Inflammatory macrophage treated with lipopolysaccharide for 1 hour (primary cell): Measurements from ENCODE around the gene TPPP3.
A peak's percentile ranks its signal among the peaks of the same experiment; 100 is the strongest.

Experiments
- DNase-seq, 2 donors: peaks; one replicate each; pipeline ENCODE4 v3.0.0-alpha.2; 2020 to 2022

TPPP3 gene

DNA sequence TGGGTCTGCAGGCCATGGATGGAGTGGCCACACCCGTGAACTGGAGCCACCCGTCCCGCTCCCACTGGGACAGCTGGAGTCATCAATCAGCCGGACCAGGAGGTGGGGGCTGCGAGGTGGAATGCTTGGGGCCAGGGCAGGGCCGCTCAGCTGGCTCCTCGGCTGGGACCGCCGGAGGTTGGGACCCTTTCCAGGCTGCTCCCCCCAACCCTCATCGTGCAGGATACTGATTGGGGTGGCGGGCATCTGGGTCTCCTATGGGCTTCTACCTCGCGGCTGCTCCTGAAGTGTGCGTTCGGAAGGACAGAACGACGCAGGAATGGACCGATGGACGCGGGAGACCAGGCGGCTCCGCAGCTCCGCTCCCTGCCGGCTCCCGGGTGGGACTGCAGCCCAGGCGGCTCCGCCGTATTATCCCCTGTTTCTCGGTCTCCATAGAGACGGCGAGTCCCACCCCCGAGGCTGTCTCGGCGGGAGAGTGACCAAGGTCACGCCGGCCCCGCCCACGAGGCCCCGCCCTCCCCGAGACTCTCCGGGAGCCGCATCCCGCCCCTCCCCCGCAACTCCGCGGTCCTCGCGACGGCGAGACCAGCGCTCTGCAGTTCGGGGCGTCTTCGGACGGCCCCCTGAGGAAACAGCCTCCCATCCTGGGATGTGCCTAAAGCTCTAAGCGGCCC lies at the start of gene TPPP3:
TSS of gene TPPP3 (minus strand) at position 388 of the 677 bp plus-strand sequence. CDS start 2,387 bp downstream, outside the sequence.
- DNase-seq, result peak; percentile 37 to 48

DNA sequence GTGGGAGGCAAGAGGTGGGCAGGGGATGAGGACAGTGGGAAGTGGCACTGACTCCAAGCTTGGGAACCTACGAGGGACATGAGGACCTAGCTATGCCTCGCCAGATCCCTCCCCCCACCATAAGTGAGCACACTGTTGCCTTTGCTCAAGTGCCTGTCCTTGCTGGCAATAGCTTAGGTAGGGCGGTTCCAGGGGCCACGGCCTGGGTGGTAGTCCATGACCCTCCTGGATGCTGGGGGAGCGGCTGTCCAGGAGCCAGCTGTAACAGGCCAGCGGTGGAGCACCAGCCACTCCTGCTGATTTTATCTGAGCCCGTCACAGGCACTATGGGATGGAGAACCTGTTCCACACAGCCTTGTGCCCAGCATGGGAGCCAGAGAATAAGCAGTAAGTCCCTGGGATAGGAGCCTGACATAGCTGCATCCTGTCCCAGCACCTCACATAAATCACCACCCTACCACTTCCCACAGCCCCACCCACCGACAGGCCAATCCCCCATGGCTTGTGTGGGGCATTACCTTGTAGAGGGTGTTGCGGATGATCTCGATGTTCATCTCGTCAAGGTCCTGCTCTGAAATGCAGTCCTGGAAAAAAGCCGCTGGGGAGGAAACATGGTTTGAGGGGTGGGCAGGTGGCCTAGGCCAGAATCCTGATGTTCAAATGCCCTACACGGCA lies 49.4 kb upstream of the TPPP3 start:
- no peak for DNase-seq

DNA sequence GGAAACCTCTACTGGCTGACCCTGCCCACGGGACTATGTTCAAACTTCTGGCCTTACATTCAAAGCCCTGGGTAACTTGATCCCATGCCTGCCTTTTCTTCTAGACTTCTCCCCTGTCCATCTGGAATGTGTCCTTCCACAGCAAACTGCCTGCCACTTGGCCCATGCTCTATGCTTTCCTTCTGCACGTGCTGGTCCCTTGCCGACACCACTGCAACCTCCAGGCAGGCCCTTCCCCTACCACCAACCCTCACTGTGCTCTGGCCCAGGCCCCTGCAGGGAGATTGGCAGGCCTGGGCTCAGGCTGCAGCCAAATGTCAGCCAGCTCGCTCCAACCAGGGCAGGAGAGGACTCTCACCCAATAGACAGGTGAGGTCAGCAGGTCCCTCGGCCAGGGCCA lies 48.6 kb upstream of the TPPP3 start:
- DNase-seq, result no peak

DNA sequence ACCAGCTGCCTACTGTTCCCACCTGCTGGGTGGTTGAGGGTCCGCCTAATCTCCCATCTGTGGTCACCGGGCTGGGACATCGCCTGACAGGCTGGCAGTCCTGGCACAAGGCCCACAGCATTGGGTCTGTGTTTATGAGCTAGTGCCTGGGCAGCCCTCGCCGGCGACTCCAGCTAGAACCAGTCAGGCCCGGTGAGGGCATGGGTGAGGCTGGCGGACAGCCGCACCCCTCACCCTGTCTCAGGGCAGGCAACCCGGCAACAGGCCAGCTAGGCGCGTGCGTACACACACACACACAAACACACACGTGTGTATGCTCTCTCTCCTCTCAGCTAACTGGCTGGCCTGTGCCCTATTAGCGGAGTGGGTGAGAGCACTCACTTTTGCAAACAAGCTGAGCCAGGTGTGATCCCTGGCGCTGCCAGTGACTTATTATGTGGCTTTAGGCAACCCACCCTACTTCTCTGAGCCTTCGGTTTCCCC lies 48.0 kb upstream of the TPPP3 start:
- no peak for DNase-seq

DNA sequence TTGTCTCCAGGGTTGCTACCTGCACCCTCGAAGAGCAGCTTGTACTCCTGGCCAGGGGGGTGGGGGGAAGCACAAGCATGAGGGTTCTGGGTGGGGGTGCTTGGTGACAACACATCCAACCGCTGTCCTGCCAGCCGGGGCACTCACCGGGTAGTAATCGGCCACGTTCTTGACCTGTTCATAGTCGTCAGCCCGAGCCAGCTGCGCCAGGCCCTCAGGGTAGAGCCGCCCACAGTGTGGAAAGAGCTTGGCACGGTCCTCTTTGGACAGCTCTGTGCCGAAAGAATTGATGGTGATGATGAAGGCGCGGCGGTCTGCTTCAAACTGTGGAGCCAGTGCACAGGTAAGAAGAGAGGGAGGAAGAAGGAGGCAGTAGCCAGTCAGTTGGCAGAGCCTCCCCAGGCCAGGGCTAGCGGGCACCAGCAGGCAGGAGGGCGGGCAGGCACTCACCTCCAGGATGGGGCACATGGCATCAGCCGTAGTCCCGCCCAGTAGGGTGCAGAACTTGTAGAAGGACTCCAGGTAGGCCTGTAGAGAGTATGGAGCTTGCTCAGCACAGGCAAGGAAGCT lies 45.6 kb upstream of the TPPP3 start:
- DNase-seq, result no peak

DNA sequence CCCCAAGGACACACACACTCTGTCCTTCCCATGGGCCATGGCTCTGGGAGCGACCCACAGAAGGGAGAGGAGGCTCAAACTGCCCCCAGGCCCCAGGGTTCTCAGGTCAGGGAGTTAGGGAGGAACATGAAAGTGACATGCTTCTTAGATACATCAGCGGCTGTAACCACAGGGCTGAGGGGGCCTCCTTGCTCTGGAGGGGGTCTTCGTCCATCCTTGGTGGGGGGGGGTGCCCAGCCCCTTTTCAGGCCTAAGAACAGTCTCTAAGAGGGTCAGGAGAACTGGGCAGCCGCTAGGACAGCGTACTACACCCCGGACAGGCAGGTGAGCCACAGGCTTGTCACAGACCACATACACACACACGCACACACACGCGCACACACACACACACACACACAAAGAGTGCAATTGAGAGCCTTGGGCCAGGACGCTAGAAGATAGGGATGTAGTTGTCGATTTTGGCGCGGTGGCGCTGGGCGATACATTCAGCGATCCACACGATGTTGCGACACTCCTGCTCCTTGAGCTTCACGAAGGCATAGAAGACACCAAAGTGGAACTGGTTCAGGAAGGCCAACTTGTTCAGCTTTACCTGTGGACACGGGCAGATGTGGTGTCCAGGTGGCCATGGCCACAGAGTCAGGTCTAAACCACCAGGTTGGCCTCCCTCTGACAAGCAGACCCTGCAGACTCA lies 44.9 kb upstream of the TPPP3 start:
- DNase-seq, result no peak

DNA sequence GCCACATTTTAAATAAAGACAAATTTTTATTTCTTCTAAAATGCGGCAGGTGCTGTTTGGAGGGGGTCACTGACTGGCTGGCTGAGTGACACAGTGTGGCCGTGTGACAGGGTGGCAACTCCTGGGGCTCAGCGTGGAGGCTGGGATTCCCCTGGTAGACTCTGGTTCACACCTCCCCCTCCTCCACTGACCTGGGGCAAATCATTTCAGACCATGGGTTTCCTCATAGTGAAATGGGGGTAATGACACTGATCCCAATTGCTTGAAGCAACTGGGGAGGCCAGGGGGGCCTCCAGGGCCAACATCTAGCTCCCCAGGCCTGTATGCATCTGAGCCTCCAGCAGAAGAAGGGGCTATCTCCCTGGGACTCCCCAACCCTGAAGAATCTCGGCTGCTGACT lies 44.2 kb upstream of the TPPP3 start:
- DNase-seq, result no peak

DNA sequence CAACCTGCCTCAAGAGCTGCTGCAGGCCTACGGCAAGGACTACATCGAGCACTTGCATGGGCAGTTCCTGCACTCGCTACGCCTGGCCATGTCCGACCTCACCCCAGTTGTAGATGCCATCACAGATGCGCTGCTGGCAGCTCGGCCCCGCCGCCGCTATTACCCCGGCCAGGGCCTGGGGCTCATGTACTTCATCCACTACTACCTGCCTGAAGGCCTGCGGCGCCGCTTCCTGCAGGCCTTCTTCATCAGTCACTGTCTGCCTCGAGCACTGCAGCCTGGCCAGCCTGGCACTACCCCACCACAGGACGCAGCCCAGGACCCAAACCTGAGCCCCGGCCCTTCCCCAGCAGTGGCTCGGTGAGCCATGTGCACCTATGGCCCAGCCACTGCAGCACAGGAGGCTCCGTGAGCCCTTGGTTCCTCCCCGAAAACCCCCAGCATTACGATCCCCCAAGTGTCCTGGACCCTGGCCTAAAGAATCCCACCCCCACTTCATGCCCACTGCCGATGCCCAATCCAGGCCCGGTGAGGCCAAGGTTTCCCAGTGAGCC lies 43.4 kb upstream of the TPPP3 start:
- no peak for DNase-seq

DNA sequence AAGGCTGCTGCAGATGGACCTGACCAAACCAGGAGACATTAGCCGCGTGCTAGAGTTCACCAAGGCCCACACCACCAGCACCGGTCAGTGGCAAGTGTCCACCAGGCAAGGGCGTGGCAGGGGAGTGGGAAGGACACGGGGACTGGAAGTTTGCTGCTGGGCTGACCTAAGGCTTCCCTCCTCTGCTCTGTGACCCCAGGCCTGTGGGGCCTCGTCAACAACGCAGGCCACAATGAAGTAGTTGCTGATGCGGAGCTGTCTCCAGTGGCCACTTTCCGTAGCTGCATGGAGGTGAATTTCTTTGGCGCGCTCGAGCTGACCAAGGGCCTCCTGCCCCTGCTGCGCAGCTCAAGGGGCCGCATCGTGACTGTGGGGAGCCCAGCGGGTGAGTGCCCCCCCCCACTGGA lies 42.5 kb upstream of the TPPP3 start:
- no peak for DNase-seq

DNA sequence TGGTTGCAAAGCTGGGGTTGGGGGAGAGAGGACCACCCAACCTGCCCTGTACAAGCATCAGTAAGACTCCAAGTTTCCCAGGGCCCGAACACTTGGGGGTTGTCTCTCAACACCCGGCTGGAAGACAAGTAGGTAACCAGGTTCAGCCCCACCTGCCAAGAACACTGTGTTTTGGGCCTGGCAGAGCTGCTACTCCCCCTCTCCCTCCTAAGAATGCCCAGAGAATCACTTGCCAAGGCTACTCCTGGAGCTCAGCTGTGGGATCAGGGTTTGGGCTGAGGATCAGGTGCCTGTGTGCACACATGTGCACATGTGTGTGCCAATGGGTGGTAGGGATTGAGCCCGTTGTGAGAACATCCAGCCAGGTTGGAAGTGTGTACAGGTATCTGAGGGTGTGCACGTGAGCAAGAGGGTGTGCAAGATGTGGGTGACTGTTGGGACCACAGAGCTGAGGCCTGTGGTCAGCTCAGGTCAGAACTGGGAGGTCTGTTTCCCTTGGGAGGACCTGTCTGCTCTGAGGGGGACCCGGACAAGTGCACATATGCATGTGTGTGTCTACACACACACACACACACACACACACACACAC lies 39.9 kb upstream of the TPPP3 start:
- no peak for DNase-seq

DNA sequence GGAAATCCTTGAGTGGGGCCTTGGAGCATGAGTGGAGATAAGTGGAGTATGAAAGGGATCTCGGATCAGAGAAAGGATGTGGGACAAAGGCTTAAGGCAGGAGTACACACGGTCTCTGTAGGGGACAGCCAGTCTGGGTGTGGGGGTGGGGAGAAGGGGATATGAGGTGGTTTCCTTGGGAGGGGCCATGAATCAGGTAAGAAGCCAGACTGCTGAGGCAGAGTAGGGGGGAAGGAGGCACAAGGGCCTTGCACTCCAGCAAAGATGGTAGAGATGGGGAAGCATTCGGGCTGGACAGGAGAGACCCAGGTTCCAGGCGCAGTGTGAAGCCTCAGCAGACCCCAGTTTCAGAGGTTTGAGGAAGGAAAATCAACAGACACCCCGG lies 39.2 kb upstream of the TPPP3 start:
- no peak for DNase-seq

DNA sequence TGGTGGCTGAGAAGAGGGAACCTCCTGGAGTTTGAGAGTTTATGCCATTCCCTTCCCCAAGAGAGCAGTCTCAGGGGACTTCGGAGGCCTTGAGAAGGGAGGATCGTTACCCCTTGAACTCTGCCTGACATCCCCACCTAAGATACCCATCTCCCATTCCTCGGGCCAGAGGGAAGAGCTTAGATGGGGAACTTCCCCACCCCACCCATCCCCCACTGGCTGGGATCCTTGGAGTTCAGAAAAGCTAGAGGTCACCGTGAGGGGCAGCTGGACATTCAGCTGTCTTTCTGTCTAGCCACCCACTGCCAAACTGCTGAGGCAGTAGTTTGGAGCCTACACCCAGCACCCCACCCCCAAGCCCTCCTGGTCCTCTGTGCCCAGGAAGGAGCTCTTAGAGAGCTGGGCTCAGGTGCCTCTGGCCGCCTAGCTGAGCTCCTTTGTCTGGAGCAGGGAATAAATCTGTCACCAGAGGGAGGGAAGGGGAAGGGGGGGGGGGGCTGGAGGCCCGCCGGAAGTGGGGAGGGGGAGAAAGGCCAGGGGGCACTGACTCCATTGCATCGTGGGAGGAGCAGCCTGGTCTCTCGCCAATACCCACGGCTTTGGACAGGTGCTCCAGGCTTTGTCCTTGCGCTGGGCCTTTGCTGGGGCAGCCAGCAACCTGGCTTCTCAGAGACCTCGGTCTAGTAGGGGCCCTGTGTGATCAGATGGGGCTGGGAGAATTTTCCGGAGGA lies 38.6 kb upstream of the TPPP3 start:
- DNase-seq, result no peak

DNA sequence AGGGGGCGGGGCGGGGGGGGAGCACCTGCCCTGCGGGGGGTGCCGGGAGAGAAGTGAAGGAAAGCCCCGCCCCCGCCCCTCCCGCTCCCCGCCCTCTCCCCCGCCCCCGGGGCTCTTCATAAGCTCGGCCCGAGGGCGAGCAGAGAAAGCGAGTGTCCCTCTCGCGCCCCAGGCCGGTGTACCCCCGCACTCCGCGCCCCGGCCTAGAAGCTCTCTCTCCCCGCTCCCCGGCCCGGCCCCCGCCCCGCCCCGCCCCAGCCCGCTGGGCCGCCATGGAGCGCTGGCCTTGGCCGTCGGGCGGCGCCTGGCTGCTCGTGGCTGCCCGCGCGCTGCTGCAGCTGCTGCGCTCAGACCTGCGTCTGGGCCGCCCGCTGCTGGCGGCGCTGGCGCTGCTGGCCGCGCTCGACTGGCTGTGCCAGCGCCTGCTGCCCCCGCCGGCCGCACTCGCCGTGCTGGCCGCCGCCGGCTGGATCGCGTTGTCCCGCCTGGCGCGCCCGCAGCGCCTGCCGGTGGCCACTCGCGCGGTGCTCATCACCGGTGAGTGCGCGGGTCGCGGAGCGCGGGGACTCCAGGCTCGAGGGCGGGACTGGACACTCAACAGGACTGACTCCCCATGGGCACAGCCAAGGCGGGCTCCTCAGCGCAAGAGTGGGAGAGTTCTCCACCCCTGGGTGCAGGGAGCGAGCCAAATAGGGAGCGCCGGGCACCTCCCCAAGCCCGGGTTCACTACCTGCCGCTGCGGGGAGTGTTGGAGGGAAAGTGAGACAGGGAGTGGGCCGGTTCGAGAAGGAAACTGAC lies 37.9 kb upstream of the TPPP3 start, which contains the start of gene HSD11B2:
TSS of gene HSD11B2 (plus strand) at position 145 of the 798 bp plus-strand sequence. CDS start at position 273, 128 bp downstream.
- DNase-seq, result peak; percentile 38 to 43

DNA sequence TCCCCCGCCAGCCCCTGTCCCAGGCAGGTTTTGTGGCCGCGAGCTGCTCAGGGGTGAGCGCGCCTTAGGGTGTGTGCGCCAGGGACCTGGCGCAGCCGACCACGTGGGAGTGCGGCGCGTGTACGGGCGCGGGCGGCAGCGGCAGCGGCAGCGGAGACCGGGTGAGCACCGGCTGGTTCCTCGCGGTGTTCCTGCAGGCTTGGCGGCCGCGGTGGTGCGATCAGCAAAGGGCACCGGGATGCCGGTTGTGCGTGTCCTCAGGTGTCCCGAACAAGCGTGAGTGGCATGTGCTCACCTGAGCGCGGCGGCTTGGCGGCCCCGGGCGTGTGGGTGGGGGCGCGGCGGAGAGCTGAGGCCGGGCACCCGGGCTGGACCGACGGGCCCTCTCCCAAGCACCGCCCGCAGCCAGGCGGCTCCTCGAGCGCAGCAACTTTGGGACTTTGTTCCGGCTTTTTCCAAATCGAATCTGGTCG lies 37.2 kb upstream of the TPPP3 start:
- no peak for DNase-seq

DNA sequence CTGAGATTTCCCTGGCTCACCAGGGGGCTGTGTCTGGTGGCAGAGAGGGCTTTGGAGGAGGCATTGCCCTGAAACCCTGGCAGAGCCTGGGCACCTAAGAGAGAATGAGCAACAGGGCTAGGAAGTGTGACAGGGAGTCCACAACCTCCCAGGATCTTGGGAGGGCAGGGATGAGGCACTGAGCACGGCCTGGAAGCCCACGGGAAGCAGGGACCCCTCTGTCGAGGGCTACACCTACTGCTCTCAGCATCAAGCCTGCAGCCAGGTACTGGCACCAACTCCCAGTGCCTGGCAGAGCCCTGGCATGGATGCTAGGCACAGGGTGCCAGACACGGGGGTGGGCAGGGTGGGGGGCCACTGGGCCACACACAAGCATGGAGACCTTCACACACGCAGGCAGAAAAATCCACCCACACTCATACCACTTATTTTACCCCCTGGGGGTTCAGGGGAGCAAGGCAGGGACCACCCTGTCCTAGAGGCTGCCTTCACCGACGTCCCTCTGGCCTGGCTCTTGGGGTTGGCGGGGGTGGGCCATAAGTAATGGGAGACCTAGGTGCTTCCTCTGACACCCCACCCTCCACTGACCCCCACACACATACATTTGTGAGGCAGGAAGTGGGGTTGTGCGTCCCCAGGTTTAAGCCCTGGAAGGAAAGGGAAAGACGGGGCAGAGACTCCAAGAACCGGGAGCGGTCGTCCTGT lies 36.7 kb upstream of the TPPP3 start:
- DNase-seq, result no peak

DNA sequence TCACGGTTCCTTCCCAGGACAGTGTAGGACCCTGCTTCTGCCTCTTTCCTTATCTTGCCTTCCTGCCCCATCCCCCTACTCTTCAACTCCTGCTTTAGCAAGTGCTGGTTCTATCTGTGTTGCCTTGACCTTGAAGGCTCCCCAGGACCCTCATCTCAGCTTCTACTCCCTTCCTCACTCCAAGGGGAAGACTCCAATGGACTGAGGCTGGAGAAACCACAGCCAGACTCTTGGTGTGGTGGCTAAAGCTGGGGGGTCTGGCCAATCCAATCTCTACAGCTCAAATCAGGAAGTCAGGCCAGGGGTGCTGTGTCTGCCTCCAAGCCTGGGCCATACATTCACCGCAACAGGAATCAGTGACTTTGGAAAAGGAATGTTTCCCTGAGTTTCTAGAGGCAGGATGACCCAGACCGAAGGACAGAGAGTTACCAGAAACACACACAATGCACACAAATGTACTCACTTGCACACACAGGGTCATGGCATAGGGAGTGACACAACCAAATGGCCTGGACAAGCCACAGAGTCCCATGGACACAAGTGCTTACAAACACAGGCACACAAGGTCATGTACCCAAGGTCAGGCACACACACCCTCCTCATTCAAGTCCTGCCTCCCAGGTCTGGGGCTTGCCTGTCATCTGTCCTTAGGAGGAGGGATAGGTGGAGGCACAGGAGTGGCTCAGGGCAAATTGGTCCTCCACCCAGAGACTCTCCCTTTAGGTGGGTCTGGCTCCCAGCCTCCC lies 35.9 kb upstream of the TPPP3 start:
- DNase-seq, result no peak

DNA sequence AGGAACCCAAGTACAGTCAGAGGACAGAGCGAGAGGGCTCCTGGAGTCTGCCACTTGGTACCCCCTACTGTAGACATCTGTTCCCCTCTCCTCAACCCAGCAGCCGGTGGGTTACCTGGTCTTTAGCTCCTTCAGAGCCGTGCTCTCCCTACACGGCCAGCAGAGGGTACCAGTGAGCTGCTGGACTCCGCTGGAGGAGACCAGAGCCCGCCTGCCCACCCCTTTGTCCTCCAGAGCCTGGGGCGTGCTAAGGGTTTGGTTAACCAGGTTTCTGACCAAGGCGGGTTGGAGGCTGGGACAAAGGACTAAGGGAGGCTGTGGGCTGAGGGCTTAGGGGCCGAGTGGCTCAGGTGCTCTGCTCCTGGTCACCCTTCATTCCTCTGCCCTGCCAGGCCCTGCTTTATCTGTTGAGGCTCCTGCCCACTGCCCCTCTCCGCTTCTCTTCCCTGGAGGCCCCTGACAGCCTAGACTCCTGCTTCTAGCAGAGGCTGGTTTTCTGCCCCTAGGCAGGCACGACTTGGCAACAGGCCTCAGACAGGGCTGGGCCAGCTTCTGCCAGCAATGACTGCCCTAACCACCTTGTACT lies 34.9 kb upstream of the TPPP3 start:
- DNase-seq, result peak in 1 of 2 donors; percentile 51

DNA sequence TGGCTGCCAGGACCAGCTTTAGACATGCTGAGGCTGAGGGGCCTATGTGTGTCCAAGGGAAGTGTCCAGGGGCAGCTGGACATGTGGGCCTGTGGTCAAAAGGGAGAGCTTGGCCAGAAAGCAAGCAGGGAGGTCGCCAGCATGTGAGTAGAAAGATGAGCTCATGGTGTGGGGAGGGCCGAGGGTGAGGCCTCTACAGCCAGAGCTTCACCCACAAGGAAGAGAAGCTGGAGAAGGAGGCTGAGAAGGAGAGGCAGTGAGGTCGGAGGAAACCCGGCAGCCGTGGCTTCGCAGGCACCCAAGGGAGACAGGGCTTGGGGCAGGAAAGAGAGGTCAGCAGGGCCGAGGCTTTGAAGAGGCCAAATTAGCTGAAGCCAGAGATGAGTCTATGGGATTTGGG lies 33.7 kb upstream of the TPPP3 start:
- DNase-seq, result no peak

DNA sequence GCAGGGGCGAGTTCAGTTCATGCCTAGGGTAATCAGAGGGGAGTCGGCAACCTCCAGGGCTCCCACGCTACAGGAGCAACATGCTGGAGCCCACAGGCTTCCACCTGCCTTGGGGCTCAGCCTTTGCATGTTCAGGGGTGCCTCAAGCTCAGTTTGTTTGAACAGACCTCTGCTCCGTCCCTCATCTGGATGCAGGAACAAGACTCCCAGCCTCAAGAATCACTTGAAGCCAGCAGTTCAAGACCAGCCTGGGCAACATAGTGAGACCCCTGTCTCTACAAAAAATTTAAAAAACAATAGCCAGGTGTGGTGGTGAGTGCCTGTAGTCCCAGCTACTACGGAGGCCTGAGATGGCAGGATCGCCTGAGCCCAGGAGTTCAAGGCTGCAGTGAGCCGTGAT lies 32.7 kb upstream of the TPPP3 start:
- no peak for DNase-seq
